Heart left ventricle (tissue), 13 donors: ENCODE results near the gene ATXN1.
"Not testable (repeated sequence)": the region's sequence is repeated elsewhere in the genome, so short reads cannot be mapped to it uniquely, and the experiment has no call there.

Experiments used
- POLR2A ChIP-seq, 2 donors: fragments of 450-650 bp; IDR thresholded peaks; one replicate each; pipeline ENCODE4 v1.6.1; 2017; ENCODE audit warnings: antibody characterized with exemption in 2 of 2, mild to moderate bottlenecking in 2 of 2, moderate library complexity in 2 of 2
- TF ChIP-seq, protein P1 (sequence below), 12 donors: fragments of 200-600 bp; sonication (generic) in 4 of 12; IDR thresholded peaks; one replicate each; pipeline versions ENCODE4 v1.5.0 to v1.8.0; 2018 to 2022; ENCODE audit warnings: antibody characterized with exemption in 12 of 12, mild to moderate bottlenecking in 5 of 12
- donor health status: ischemic (EF 13 %, LVEDD 7.1; RV severe dilation, severe dysfunction).
- donor health status: DM: no; HTN: yes; CAD: no.
- donor health status: DM: no; HTN: no; CAD: no.
- donor health status: ischemic (EF 25% LVEDD 6.9; RV normal size, moderate dysfunction).
- donor health status: ischemic (EF 25% LVEDD 5.7; RV mildly dilated, moderate dysfunction).
- donor health status: ischemic (EF 35%, LVEDD 5.7; RV mildly dilated, moderate dysfunction).
- donor health status: nonischemic (EF 11% LVEDD 7.7; RV severe dilation, severe dysfunction).
- donor health status: DM: yes; HTN: yes; CAD: no.
- donor health status: PGD.
- donor health status: ischemic (EF 29% LVEDD 5.4; RV normal size, mild dysfunction).
- donor health status: nonischemic (EF 23%, LVEDD 6.1; RV moderate dilation, normal function).

GRCh38 chr6:16459472-16459871 lies 301.8 kb downstream of the ATXN1 start:
- TF ChIP-seq, protein P1, sequence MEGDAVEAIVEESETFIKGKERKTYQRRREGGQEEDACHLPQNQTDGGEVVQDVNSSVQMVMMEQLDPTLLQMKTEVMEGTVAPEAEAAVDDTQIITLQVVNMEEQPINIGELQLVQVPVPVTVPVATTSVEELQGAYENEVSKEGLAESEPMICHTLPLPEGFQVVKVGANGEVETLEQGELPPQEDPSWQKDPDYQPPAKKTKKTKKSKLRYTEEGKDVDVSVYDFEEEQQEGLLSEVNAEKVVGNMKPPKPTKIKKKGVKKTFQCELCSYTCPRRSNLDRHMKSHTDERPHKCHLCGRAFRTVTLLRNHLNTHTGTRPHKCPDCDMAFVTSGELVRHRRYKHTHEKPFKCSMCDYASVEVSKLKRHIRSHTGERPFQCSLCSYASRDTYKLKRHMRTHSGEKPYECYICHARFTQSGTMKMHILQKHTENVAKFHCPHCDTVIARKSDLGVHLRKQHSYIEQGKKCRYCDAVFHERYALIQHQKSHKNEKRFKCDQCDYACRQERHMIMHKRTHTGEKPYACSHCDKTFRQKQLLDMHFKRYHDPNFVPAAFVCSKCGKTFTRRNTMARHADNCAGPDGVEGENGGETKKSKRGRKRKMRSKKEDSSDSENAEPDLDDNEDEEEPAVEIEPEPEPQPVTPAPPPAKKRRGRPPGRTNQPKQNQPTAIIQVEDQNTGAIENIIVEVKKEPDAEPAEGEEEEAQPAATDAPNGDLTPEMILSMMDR (IDR thresholded peaks at IDR 0.05) = not testable (repeated sequence)
- TF ChIP-seq POLR2A (IDR thresholded peaks at IDR 0.05) = not testable (repeated sequence)
